HL-60 (cell line): ENCODE measurements around the gene YIF1B.

Experiments
- CTCF ChIP-seq: IDR thresholded peaks from one replicate; pipeline ENCODE4 v1.5.1; 2011; ENCODE audit warnings: low read length, control low read depth, inconsistent platforms; ENCODE audit not compliant: insufficient read depth
- GABPA ChIP-seq: IDR thresholded peaks from 2 replicates; pipeline ENCODE4 v1.6.1; 2012; ENCODE audit warnings: low read depth
- POLR2AphosphoS5 ChIP-seq: IDR thresholded peaks from 2 replicates; pipeline ENCODE4 v1.6.1; 2012; ENCODE audit warnings: low read depth
- REST ChIP-seq: IDR thresholded peaks from 2 replicates; pipeline ENCODE4 v1.6.1; 2012; ENCODE audit warnings: low read depth; ENCODE audit not compliant: insufficient replicate concordance
- SPI1 ChIP-seq: IDR thresholded peaks from 2 replicates; pipeline ENCODE4 v1.6.1; 2012; ENCODE audit warnings: low read depth, mild to moderate bottlenecking, borderline replicate concordance

- TF ChIP-seq CTCF (no peak), REST (no peak), GABPA (no peak), POLR2AphosphoS5 (no peak), SPI1 (no peak)
These were observed 30.2 kb downstream of the YIF1B start for GRCh38 chr19:38285567-38285966.
